HG02970 (cell line): ENCODE data around the gene TFRC.
"Not testable (repeated sequence)": the region's sequence is repeated elsewhere in the genome, so short reads cannot be mapped to it uniquely, and the experiment has no call there.

ENCODE experiments used
- ATAC-seq: cut with Tn5 transposase; IDR thresholded peaks from one replicate; pipeline ENCODE4 v1.9.1; 2021; ENCODE audit warnings: mild to moderate bottlenecking, moderate library complexity, moderate number of reproducible peaks; ENCODE audit not compliant: unreplicated experiment, low FRiP score

TFRC gene

DNA sequence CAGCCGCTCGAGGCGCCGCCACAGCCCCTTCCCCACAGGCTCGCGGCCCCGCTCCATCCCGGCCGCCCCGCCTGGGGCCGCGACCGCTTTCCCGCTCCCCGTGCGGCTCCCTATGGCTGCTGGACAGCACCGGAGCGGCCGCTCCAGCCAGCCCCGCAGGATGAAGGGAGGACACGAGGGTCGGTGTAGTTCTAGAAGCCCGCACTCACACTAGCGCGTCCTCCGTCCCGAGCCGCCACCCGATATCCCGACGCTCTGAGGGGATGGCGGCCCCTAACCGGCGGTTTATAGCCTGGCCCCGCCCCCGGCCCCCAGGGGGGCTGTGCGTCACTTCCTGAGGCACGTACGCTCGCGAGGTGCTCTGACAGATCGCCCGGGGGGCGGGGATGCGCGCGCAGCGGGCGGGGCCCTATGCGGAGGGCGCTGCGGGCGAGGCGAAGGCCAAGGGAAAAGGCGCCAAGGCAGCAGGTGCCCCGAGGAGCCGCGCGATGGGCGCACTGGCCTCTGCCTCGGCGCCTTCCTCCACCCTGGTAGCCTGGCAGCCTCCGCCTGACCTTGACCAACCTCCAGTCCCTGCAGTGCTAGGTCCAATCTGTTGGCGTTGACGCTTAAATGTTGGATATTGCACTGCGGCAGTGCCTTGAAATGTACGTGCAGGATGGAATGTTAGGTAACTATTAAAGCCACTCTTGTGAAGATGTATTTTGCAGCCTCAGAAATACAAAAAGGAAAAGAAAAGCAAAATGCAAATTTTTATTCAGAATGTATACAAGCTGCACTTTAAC lies at the start of gene TFRC:
TSS of gene TFRC (minus strand) at position 257 of the 785 bp plus-strand sequence. CDS start 4,991 bp downstream, outside the sequence.
- ATAC-seq: peak; percentile 89

GRCh38 chr3:196128172-196128843 lies 46.4 kb upstream of the TFRC start:
- ATAC-seq: no peak

GRCh38 chr3:196127308-196128040 lies 45.6 kb upstream of the TFRC start:
- ATAC-seq: no peak

DNA sequence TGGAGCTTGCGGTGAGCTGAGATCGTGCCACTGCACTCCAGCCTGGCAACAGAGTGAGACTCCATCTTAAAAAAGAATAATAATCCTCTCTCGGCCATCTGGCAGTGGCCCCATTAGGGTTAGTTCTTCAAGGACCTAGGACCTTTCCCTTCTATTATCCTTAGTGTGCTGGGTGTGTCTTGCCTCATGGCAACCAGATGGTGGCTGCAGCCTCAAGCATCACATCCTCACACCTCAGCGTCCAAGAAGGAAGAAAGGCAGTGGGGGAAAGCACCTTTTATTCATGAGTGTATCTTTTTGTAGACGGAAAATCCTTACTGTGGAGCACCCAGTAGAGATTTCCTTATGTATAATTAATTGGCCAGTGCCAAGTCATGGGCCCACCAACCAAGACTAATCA lies 42.7 kb upstream of the TFRC start:
- no peak for ATAC-seq

DNA sequence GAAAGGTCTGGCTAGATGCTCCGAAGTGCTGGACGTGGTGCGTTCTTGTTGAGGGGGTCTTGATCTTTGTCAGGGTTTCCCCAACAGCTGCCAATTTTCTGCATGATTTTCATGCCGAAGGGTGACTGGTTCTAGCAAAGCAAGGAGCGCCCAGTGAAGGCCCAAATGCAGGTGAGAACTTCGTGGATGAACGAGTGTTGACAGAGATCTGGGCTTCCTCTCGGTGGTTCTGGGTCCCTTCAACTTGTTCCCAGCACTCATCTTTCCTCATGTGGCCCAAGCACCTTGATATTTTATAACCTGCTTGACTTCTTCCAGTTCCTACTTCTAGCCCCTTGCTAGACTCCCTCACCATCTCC lies 40.8 kb upstream of the TFRC start:
- no peak for ATAC-seq

DNA sequence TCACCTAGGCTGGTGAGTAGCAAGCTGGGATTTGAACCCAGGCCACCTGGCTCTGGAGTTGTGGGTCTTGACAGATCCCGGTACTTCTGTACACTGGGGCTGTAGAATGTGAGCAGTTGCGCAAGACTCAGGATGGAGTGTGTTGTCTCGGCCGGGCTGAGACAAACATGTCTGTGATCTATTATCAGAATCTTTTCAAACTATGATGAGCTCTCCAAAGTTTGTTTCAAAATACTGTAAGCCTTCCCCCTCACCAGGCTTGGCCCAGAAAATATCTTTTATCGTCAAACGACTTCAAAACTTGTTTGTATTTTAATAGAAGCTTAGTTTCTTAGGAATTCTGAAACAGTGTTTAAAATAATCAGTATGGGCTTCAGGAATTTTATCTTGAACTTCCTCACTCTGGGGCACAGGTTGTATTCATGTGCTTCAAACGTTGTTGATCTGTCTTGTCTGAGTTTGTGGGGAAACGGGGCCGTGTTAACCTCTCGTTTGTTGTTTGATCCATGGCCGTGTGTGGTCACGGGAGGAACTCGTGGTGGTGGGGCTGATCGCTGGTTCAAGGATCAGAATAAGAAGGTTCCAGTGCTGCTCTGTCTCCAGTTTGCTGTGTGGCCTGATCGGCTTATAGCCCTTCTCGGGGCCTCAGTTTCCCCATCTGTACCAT lies 40.3 kb upstream of the TFRC start:
- ATAC-seq: no peak

DNA sequence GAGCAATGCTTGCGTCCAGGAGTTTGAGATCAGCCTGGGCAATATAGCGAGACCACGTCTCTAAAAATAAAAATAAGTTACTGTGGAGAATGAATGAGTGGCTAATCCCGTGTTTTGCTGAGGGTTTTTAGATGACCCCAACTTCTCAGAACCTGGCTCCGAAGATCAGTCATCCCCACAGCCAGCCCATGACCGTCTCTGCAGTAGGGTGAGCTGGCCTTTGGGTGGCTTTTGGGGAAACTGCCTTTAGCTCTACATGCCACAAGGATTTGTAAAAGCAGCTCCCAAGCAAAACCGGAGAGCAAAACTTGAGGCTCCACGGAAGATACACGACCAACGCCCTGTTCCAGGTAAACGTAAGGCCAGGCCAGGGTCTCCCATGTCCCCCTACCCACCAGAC lies 39.2 kb upstream of the TFRC start:
- no peak for ATAC-seq

- no peak for ATAC-seq
Measured at GRCh38 chr3:196120291-196120951, 38.5 kb upstream of the TFRC start.

DNA sequence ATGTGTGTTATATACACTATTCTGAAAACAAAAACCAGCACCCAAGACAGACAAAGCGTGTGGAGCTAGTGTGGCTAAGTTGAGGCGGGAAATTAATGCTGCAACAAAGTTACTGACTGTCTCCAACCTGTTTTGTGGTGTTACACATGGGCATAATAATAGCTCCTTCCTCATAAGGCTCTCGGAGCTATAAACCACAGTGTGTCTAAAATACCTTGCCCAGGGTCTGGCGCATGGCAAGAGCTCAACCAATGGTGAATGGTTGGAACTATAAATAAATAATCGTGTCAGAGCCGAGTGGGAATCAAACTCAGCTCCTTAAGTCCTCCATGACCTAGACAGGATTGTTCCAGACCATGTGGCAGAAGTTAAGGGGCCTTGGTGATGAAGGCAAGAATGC lies 35.9 kb upstream of the TFRC start:
- ATAC-seq: no peak

DNA sequence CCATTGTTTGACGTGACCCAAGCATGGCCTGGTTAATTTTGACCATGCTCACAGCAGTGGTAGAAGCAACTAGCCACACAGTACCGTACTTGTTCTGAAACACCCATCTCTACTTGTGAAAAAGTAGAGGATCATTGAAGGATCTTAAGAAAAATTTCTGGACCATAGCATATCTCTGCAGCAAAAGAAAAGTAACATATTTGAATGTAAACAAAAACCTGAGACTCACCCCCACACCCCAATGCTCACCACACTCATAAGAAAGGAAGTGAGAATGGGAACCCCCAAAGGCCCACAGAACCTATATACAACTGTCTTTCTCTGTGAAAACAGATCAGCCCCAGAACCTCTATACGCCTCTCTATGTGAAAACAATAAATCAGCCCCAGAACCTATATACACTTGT lies 33.8 kb upstream of the TFRC start:
- no peak for ATAC-seq

DNA sequence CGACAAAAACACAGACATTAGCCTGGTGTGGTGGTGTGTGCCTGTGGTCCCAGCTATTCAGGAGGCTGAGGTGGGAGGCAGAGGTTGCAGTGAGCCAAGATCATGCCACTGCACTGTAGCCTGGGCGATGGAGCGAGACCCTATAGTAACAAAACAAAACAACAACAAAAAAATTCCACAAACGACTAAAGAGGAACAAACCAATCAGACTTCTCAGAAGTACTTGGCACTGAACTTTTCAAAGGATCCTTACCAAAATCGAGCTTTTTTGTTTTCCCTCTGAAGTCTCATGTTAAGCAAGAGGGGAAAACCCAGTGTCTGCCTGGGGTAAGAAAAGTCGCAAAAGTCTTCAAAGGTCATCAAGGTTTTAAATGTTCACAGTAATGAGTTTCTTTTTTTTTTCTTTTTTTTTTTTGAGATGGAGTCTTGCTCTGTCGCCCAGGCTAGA lies 30.1 kb upstream of the TFRC start:
- ATAC-seq: no peak

GRCh38 chr3:196108075-196108743 lies 26.3 kb upstream of the TFRC start:
- no peak for ATAC-seq

GRCh38 chr3:196104707-196105106 lies 22.8 kb upstream of the TFRC start:
- not testable (repeated sequence) for ATAC-seq

DNA sequence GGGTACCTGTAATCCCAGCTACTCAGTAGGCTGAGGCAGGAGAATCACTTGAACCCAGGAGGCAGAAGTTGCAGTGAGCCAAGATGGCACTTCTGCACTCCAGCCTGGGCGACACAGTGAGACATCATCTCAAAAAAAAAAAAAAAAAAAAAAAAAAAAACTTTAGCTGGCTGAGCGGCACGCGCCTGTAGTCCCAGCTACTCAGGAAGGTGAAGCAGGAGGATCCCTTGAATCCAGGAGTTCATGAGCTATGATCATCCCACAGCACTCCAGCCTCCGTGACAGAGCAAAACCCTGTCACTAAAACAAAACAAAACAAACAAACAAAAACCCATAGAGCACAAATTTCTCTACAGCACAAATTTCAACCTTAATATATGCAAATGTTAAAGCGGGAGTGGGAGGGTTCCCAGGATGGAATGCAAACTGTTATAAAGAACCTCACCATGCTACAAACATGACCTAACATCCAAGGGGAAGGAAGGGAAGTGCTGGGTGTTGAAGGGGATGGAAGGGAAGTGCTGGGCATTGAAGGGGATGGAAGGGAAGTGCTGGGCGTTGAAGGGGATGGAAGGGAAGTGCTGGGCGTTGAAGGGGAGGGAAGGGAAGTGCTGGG lies 16.6 kb upstream of the TFRC start:
- ATAC-seq: not testable (repeated sequence)

DNA sequence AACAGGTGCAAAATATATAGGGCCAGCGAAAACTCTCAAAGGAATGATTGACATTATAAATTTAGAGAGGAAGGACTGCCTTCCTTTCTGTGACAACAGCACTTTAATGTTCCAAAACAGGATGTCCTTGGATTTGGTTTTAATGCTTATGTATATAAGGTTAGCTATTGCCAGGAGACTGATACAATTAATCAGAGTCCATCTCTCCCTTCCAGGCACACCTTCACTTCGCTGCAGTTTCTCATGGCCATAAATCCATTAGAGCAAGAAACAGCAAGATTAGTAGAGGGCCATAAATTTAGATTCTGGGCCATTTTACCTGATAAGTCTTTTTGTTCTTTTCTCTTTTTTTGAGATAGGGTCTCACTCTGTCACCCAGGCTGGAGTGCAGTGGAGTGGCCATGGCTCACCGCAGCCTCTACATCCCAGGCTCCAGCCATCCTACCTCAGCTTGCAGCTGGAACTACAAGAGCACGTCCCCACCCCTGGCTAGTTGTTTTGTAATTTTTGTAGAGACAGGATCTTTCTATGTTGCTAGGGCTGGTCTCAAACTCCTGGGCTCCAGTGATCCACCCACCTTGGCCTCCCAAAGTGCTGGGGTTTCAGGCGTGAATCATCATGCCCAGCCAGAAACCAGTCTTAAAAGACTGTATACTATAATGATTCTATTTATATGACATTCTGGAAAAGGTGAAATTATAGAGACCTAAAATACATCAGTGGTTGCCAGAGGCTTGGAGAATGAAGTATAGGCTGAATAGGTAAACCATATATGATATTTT lies 15.7 kb upstream of the TFRC start:
- ATAC-seq: no peak

GRCh38 chr3:196096382-196096953 lies 14.6 kb upstream of the TFRC start:
- peak; percentile 72 for ATAC-seq

GRCh38 chr3:196093317-196094111 lies 11.6 kb upstream of the TFRC start:
- no peak for ATAC-seq
